Astrocyte (in vitro differentiated cells and primary cell): Measurements from ENCODE around the gene LRRC47.

Source experiments
- EZH2 ChIP-seq: IDR thresholded peaks from 2 replicates; pipeline ENCODE4 v1.6.1; 2012; ENCODE audit warnings: mild to moderate bottlenecking, low read length, inconsistent platforms; ENCODE audit not compliant: insufficient read depth
- TF ChIP-seq, protein P1 (sequence below): IDR thresholded peaks from 2 replicates; pipeline ENCODE4 v1.5.1; 2011; ENCODE audit warnings: low read depth, mild to moderate bottlenecking, inconsistent platforms, low read length, moderate library complexity; ENCODE audit not compliant: insufficient read depth

DNA sequence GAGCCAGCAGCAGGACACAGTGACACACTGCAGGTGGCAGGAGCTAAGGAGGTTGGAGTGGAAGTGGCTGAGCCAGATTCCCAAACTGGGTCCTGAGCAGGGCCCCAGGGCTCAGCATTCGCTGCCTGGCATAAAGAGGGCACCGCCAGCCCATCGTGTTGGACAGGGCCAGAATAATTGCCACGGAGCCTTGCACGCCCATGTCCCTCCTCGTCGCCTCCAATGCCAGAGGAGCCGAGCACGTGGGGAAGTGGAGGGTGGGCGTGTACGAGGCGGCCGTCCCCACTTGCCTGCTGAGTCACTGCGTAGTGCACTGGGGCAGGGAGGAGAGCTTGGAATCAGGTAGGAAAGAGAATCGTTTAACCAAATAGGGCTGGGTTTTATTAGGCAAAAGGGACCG is 26.1 kb upstream of the LRRC47 start:
- TF ChIP-seq, protein P1, sequence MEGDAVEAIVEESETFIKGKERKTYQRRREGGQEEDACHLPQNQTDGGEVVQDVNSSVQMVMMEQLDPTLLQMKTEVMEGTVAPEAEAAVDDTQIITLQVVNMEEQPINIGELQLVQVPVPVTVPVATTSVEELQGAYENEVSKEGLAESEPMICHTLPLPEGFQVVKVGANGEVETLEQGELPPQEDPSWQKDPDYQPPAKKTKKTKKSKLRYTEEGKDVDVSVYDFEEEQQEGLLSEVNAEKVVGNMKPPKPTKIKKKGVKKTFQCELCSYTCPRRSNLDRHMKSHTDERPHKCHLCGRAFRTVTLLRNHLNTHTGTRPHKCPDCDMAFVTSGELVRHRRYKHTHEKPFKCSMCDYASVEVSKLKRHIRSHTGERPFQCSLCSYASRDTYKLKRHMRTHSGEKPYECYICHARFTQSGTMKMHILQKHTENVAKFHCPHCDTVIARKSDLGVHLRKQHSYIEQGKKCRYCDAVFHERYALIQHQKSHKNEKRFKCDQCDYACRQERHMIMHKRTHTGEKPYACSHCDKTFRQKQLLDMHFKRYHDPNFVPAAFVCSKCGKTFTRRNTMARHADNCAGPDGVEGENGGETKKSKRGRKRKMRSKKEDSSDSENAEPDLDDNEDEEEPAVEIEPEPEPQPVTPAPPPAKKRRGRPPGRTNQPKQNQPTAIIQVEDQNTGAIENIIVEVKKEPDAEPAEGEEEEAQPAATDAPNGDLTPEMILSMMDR: no peak
- TF ChIP-seq EZH2: no peak
